HCT116 (cell line): ENCODE data around the gene CD22. TPM values are rescaled to one million over a fixed set of nuclear protein-coding genes. Genes with fewer than 3 reads are reported as not detected.

ENCODE experiments used
- ATAC-seq: fragments of 200-7000 bp; cut with Tn5 transposase; 2 replicates; pipeline ENCODE4 v1.9.1; 2020; ENCODE audit warnings: mild to moderate bottlenecking, moderate library complexity
- BruUV-seq: library from RNA; stranded (reverse); fragments of 400-500 nt; replicated peaks from 2 replicates; lab custom pipeline; 2021; lab: Mats Ljungman, UMichigan
- CTCF ChIA-PET: fragments of 300-600 bp; sonication (Branson Sonifier 250); formaldehyde crosslinking; loops from one replicate; lab custom pipeline; 2021; ENCODE audit warnings: antibody characterized with exemption; lab: Charles Lee
- POLR2A ChIA-PET: fragments of 300-600, 350-600 bp; sonication (Branson Sonifier 250); formaldehyde crosslinking; loops from one replicate; lab custom pipeline; 2021; ENCODE audit warnings: antibody characterized with exemption; lab: Charles Lee
- RAD21 ChIA-PET, 2 experiments: fragments of 300-600 bp; sonication (Branson Sonifier 250); formaldehyde crosslinking; loops; one replicate each; lab custom pipeline; 2023; ENCODE audit warnings: low total read pairs in 2 of 2; ENCODE audit not compliant: uncharacterized antibody in 2 of 2, unreplicated experiment in 2 of 2, low non-redundant PET in 1 of 2; lab: Charles Lee
- DNase-seq: peaks from one replicate; pipeline ENCODE4 v3.0.0-alpha.2; 2010; ENCODE audit warnings: low read depth, low spot score
- H2AFZ ChIP-seq: fragments of 200-600 bp; shearing (Covaris generic), sonication (generic); 2 replicates; pipeline ENCODE4 v1.6.1; 2017; ENCODE audit warnings: low read depth, mixed run types, mixed read lengths, antibody characterized with exemption, low read length; ENCODE audit not compliant: poor library complexity, severe bottlenecking
- H3K27ac ChIP-seq: 2 replicates; pipeline ENCODE4 v1.5.1; 2012; ENCODE audit warnings: low read depth, low read length
- H3K27me3 ChIP-seq: fragments of 200-600 bp; sonication (generic); 2 replicates; pipeline ENCODE4 v1.6.1; 2016; ENCODE audit warnings: mixed run types, low read length, mixed read lengths; ENCODE audit not compliant: insufficient read depth
- H3K36me3 ChIP-seq, 2 experiments: fragments of 200-500 bp in 1 of 2; fragments of 200-600 bp in 1 of 2; sonication (Bioruptor generic) in 1 of 2; sonication (generic) in 1 of 2; 2 replicates each; pipeline versions ENCODE4 v1.5.1 to v1.6.1; 2014 to 2016; ENCODE audit warnings: low read length in 2 of 2, inconsistent platforms in 1 of 2, mixed read lengths in 1 of 2, mixed run types in 1 of 2; ENCODE audit not compliant: insufficient read depth in 2 of 2, control insufficient read depth in 1 of 2
- H3K4me1 ChIP-seq, 2 experiments: fragments of 200-600 bp in 1 of 2; sonication (generic) in 1 of 2; 2 replicates each; pipeline versions ENCODE4 v1.5.1 to v1.6.1; 2012 to 2017; ENCODE audit warnings: low read length in 2 of 2, inconsistent platforms in 1 of 2, mild to moderate bottlenecking in 1 of 2, mixed read lengths in 1 of 2, mixed run types in 1 of 2, moderate library complexity in 1 of 2; ENCODE audit not compliant: insufficient read depth in 2 of 2, control insufficient read depth in 1 of 2
- H3K4me2 ChIP-seq: fragments of 200-600 bp; sonication (generic); 2 replicates; pipeline ENCODE4 v1.6.1; 2017; ENCODE audit warnings: mixed run types, low read length, mixed read lengths
- H3K4me3 ChIP-seq, 2 experiments: fragments of 200-600 bp in 1 of 2; sonication (generic) in 1 of 2; replicated peaks in 1 of 2; 2 replicates each; pipeline ENCODE4 v1.5.1; 2011 to 2016; ENCODE audit warnings: low read length in 2 of 2, control low read depth in 1 of 2, low read depth in 1 of 2, mild to moderate bottlenecking in 1 of 2, mixed read lengths in 1 of 2, mixed run types in 1 of 2
- H3K79me2 ChIP-seq: fragments of 200-600 bp; sonication (generic); 2 replicates; pipeline ENCODE4 v1.6.1; 2017; ENCODE audit warnings: mild to moderate bottlenecking, mixed run types, low read length, moderate library complexity, mixed read lengths; ENCODE audit not compliant: insufficient read depth
- H3K9ac ChIP-seq: fragments of 200-600 bp; sonication (generic); 2 replicates; pipeline ENCODE4 v1.6.1; 2016; ENCODE audit warnings: low read length, mixed read lengths
- H3K9me2 ChIP-seq: fragments of 200-600 bp; sonication (generic), shearing (Covaris generic); 2 replicates; pipeline ENCODE4 v1.6.1; 2017; ENCODE audit warnings: mixed run types, mild to moderate bottlenecking, moderate library complexity; ENCODE audit not compliant: insufficient read depth
- H3K9me3 ChIP-seq, 2 experiments: fragments of 200-500 bp in 1 of 2; fragments of 200-600 bp in 1 of 2; sonication (Bioruptor generic) in 1 of 2; sonication (generic) in 1 of 2; 2 replicates each; pipeline ENCODE4 v1.6.1; 2014 to 2017; ENCODE audit warnings: low read length in 2 of 2, mixed read lengths in 2 of 2, inconsistent platforms in 1 of 2, low read depth in 1 of 2, mild to moderate bottlenecking in 1 of 2, mixed run types in 1 of 2, moderate library complexity in 1 of 2; ENCODE audit not compliant: control insufficient read depth in 1 of 2, insufficient read depth in 1 of 2
- H4K20me1 ChIP-seq: fragments of 200-600 bp; sonication (generic), shearing (Covaris generic); 2 replicates; pipeline ENCODE4 v1.6.1; 2017; ENCODE audit warnings: mixed run types, mild to moderate bottlenecking, moderate library complexity; ENCODE audit not compliant: insufficient read depth
- ATF3 ChIP-seq: IDR thresholded peaks from 2 replicates; pipeline ENCODE4 v1.6.1; 2012
- CEBPB ChIP-seq: IDR thresholded peaks from 2 replicates; pipeline ENCODE4 v1.6.1; 2012; ENCODE audit warnings: low read depth
- EZH2 ChIP-seq: fragments of 200-600 bp; sonication (generic); IDR thresholded peaks from 2 replicates; pipeline ENCODE4 v1.6.1; 2017; ENCODE audit warnings: antibody characterized with exemption, mixed run types
- EZH2phosphoT487 ChIP-seq: fragments of 200-600 bp; IDR thresholded peaks from 2 replicates; pipeline ENCODE4 v1.6.1; 2018; ENCODE audit warnings: antibody characterized with exemption, borderline replicate concordance
- JUND ChIP-seq: IDR thresholded peaks from 2 replicates; pipeline ENCODE4 v1.6.1; 2012
- MAX ChIP-seq: IDR thresholded peaks from 2 replicates; pipeline ENCODE4 v1.6.1; 2012
- RAD21 ChIP-seq: IDR thresholded peaks from 2 replicates; pipeline ENCODE4 v1.6.1; 2012; ENCODE audit warnings: low read depth, mild to moderate bottlenecking
- REST ChIP-seq: IDR thresholded peaks from 2 replicates; pipeline ENCODE4 v1.6.1; 2012; ENCODE audit warnings: low read depth
- SIN3A ChIP-seq: IDR thresholded peaks from 2 replicates; pipeline ENCODE4 v1.6.1; 2012; ENCODE audit warnings: low read depth
- SRF ChIP-seq: IDR thresholded peaks from 2 replicates; pipeline ENCODE4 v1.6.1; 2012; ENCODE audit warnings: low read depth
- ZBTB33 ChIP-seq: IDR thresholded peaks from 2 replicates; pipeline ENCODE4 v1.6.1; 2011; ENCODE audit warnings: mild to moderate bottlenecking, low read length, moderate library complexity; ENCODE audit not compliant: insufficient replicate concordance; ENCODE audit errors: extremely low read depth
- ZNF274 ChIP-seq: fragments of 200-500 bp; sonication (Bioruptor generic); IDR thresholded peaks from 2 replicates; pipeline ENCODE4 v1.6.1; 2014; ENCODE audit warnings: mild to moderate bottlenecking, low read depth, low read length, inconsistent platforms
- intact Hi-C: fragments of 100-400 bp; cut with micrococcal nuclease; formaldehyde crosslinking; loops from 2 replicates; pipeline ENCODE4 v1.10.0; 2022
- total RNA-seq: library from RNA; stranded (reverse); gene quantifications from one replicate; pipeline ENCODE4 v1.2.1, GENCODE V29; 2021; ENCODE audit not compliant: unreplicated experiment

The CD22 gene
- total RNA-seq, 1 experiment from 2014 or later = 7.0 TPM

GRCh38 chr19:35308910-35309309 lies 20.1 kb upstream of the CD22 start:
- DNase-seq (no peak), ATAC-seq (no peak)
- no peaks in the 10 kb centered on the region for H3K36me3 ChIP-seq
- ChIA-PET RAD21 (no interaction called here), POLR2A (no interaction called here), CTCF (no interaction called here)
- no peak overlapping the region for H3K4me3 ChIP-seq
- no peak overlapping the region for H2AFZ ChIP-seq
- peaks cover 6 to 28% of the 10 kb centered on the region in 2 experiments; a peak in 3 of 4 replicates for H3K4me1 ChIP-seq
- H3K27ac ChIP-seq = no peak overlapping the region
- no peak overlapping the region for H3K9ac ChIP-seq
- TF ChIP-seq SRF (no peak), JUND (no peak), EZH2 (no peak), SIN3A (no peak), CEBPB (no peak), RAD21 (no peak), REST (no peak), ZBTB33 (no peak), MAX (no peak), ATF3 (no peak), EZH2phosphoT487 (no peak), ZNF274 (no peak)
- H3K4me2 ChIP-seq = no peak overlapping the region
- no peaks in the 10 kb centered on the region for H3K27me3 ChIP-seq
- intact Hi-C loops = no loop called here
- no TSS peak for BruUV-seq
- no peaks in the 10 kb centered on the region for H3K9me2 ChIP-seq
- no peaks in the 10 kb centered on the region for H3K79me2 ChIP-seq
- no peaks in the 10 kb centered on the region for H3K9me3 ChIP-seq
- no peaks in the 10 kb centered on the region for H4K20me1 ChIP-seq
